Sigmoid colon (tissue), 7 donors: ENCODE data around the gene C12orf60. TPM values are rescaled to one million over a fixed set of nuclear protein-coding genes. Genes with fewer than 3 reads are reported as not detected.

Source experiments
- DNase-seq: peaks from one replicate; pipeline ENCODE4 v3.0.0-alpha.2; 2019
- H3K27ac ChIP-seq, 4 donors: fragments of 200-600 bp; sonication (generic); one replicate each; pipeline ENCODE4 v1.5.1; 2016 to 2019; ENCODE audit warnings: mild to moderate bottlenecking in 1 of 4
- H3K27me3 ChIP-seq, 3 donors: fragments of 200-600 bp; sonication (generic); one replicate each; pipeline ENCODE4 v1.5.1; 2019; ENCODE audit warnings: mild to moderate bottlenecking in 1 of 3
- H3K36me3 ChIP-seq, 4 donors: fragments of 200-600 bp; sonication (generic); one replicate each; pipeline ENCODE4 v1.5.1; 2016 to 2019
- H3K4me1 ChIP-seq, 4 donors: fragments of 200-600 bp; sonication (generic); one replicate each; pipeline ENCODE4 v1.5.1; 2017 to 2019
- H3K4me3 ChIP-seq, 4 donors: fragments of 200-600 bp; sonication (generic); one replicate each; pipeline ENCODE4 v1.5.1; 2017 to 2019; ENCODE audit warnings: mild to moderate bottlenecking in 2 of 4, moderate library complexity in 1 of 4
- H3K9me3 ChIP-seq, 4 donors: fragments of 200-600 bp in 3 of 4; sonication (generic) in 3 of 4; one replicate each; pipeline versions ENCODE4 v1.5.1 to v1.6.1; 2013 to 2019
- CTCF ChIP-seq, 4 experiments: fragments of 450-650 bp in 3 of 4; fragments of 200-600 bp in 1 of 4; IDR thresholded peaks; one replicate each; pipeline ENCODE4 v1.5.1; 2016 to 2019; ENCODE audit warnings: antibody characterized with exemption in 4 of 4, mild to moderate bottlenecking in 3 of 4, moderate library complexity in 2 of 4
- EP300 ChIP-seq, 4 donors: sonication (generic); formaldehyde crosslinking; IDR thresholded peaks; one replicate each; pipeline ENCODE4 v1.6.1; 2017; ENCODE audit warnings: antibody characterized with exemption in 4 of 4
- POLR2A ChIP-seq, 2 donors: fragments of 450-650 bp; IDR thresholded peaks; one replicate each; pipeline ENCODE4 v1.6.1; 2016; ENCODE audit warnings: antibody characterized with exemption in 2 of 2, mild to moderate bottlenecking in 2 of 2, moderate library complexity in 2 of 2
- POLR2AphosphoS5 ChIP-seq, 4 donors: sonication (generic); formaldehyde crosslinking; IDR thresholded peaks; one replicate each; pipeline ENCODE4 v1.6.1; 2017; ENCODE audit warnings: antibody characterized with exemption in 4 of 4
- WGBS, 2 donors: extraction: QIAGEN DNeasy Blood & Tissue Kit; methylation state at CpG; one replicate each; pipeline ENCODE4 v1.1.7; 2013; 5-methylcytosine and 5-hydroxymethylcytosine counted together
- intact Hi-C: fragments of 100-400 bp; cut with DNase I; formaldehyde crosslinking; loops from one replicate; pipeline ENCODE4 v1.15.1; 2023
- polyA plus RNA-seq, 3 donors: library from polyadenylated mRNA; stranded (reverse); fragments of 200-250 nt; gene quantifications; one replicate each; pipeline ENCODE4 v1.2.3, GENCODE V29; 2013
- total RNA-seq, 4 donors: library from RNA; depleted of rRNA; stranded (reverse); fragments of >200 nt; gene quantifications; one replicate each; pipeline ENCODE4 v1.1.0, GENCODE V29; 2016
- donor health status: healthy with polysubstance abuse.
- donor health status: Bipolar disorder and iron deficiency.
- donor health status: healthy.

Gene C12orf60
- total and polyA plus RNA-seq, 7 donors = 0.60 to 2.0 (median 0.90) TPM; not detected in 1

GRCh38 chr12:14777271-14777670, 26.2 kb upstream of the C12orf60 start:
- intact Hi-C loops = loop anchor here (10.0 kb wide), 2 partner anchors 522 to 1838 kb away; no protein-coding TSS in a partner anchor
- Histone ChIP-seq H3K4me3 (no peak overlapping the region), H3K27me3 (no peaks in the 10 kb centered on the region)

GRCh38 chr12:14779834-14780233, 23.6 kb upstream of the C12orf60 start:
- WGBS, 2 donors = 93 to 96% methylated on average over 2 of the region's 2 CpGs
- Histone ChIP-seq H3K27ac (no peak overlapping the region), H3K4me1 (peaks cover 0 to 15% (median 6%) of the 10 kb centered on the region in 4 donors), H3K4me3 (no peak overlapping the region), H3K9me3 (no peaks in the 10 kb centered on the region), H3K36me3 (peaks cover 0 to under 1% (median 0%) of the 10 kb centered on the region in 4 donors), H3K27me3 (no peaks in the 10 kb centered on the region)
- DNase-seq = no peak
- intact Hi-C loops = loop anchor here (10.0 kb wide), 2 partner anchors 525 to 1835 kb away; no protein-coding TSS in a partner anchor
- no peak for TF ChIP-seq EP300 (IDR thresholded peaks at IDR 0.05)
- TF ChIP-seq CTCF (IDR thresholded peaks at IDR 0.05) = no peak
- TF ChIP-seq POLR2AphosphoS5 (IDR thresholded peaks at IDR 0.05) = no peak
- no peak for TF ChIP-seq POLR2A (IDR thresholded peaks at IDR 0.05)

More at GRCh38 chr12:14777271-14777670, 26.2 kb upstream of the C12orf60 start:
- no peak for DNase-seq
- Histone ChIP-seq H3K9me3 (no peaks in the 10 kb centered on the region), H3K4me1 (peaks cover 0 to 17% (median 10%) of the 10 kb centered on the region in 4 donors), H3K27ac (no peak overlapping the region), H3K36me3 (no peaks in the 10 kb centered on the region)
- TF ChIP-seq EP300 (IDR thresholded peaks at IDR 0.05) (no peak), POLR2AphosphoS5 (IDR thresholded peaks at IDR 0.05) (no peak), POLR2A (IDR thresholded peaks at IDR 0.05) (no peak), CTCF (IDR thresholded peaks at IDR 0.05) (no peak)
- 17 to 67% methylated on average over 3 of the region's 3 CpGs for WGBS, 2 donors

- TF ChIP-seq POLR2A (IDR thresholded peaks at IDR 0.05) = no peak
- TF ChIP-seq EP300 (IDR thresholded peaks at IDR 0.05) = no peak
- TF ChIP-seq CTCF (IDR thresholded peaks at IDR 0.05) = no peak
- TF ChIP-seq POLR2AphosphoS5 (IDR thresholded peaks at IDR 0.05) = no peak
- Histone ChIP-seq H3K27me3 (no peaks in the 10 kb centered on the region), H3K9me3 (no peaks in the 10 kb centered on the region), H3K36me3 (peaks cover 0 to 9% (median 1%) of the 10 kb centered on the region in 4 donors), H3K4me1 (peaks cover 0 to 9% (median 3%) of the 10 kb centered on the region in 4 donors), H3K4me3 (no peak overlapping the region), H3K27ac (no peak overlapping the region)
- WGBS, 2 donors = 90 to 93% methylated on average over 3 of the region's 3 CpGs
- intact Hi-C loops = no loop called here
- no peak for DNase-seq
Measured at GRCh38 chr12:14780859-14781258, 22.6 kb upstream of the C12orf60 start.

GRCh38 chr12:14781563-14781962, 21.9 kb upstream of the C12orf60 start:
- peaks cover 0 to 16% (median 3%) of the 10 kb centered on the region in 4 donors for H3K36me3 ChIP-seq
- H3K27ac ChIP-seq = no peak overlapping the region
- intact Hi-C loops = no loop called here
- H3K9me3 ChIP-seq = no peaks in the 10 kb centered on the region
- no peak for DNase-seq
- H3K4me3 ChIP-seq = no peak overlapping the region
- 27 to 77% methylated on average over 2 of the region's 2 CpGs for WGBS, 2 donors
- peaks cover 0 to 5% (median 0%) of the 10 kb centered on the region in 4 donors for H3K4me1 ChIP-seq
- no peaks in the 10 kb centered on the region for H3K27me3 ChIP-seq
- no peak for TF ChIP-seq POLR2A (IDR thresholded peaks at IDR 0.05)

- no peak for TF ChIP-seq POLR2A (IDR thresholded peaks at IDR 0.05)
- no peak for TF ChIP-seq POLR2AphosphoS5 (IDR thresholded peaks at IDR 0.05)
- TF ChIP-seq EP300 (IDR thresholded peaks at IDR 0.05) = no peak
- TF ChIP-seq CTCF (IDR thresholded peaks at IDR 0.05) = no peak
- no peaks in the 10 kb centered on the region for H3K9me3 ChIP-seq
- intact Hi-C loops = no loop called here
- no peak overlapping the region for H3K27ac ChIP-seq
- H3K27me3 ChIP-seq = no peaks in the 10 kb centered on the region
- H3K4me1 ChIP-seq = no peaks in the 10 kb centered on the region
- peaks cover 2 to 28% (median 14%) of the 10 kb centered on the region in 4 donors for H3K36me3 ChIP-seq
- H3K4me3 ChIP-seq = no peak overlapping the region
- DNase-seq = no peak
Measured at GRCh38 chr12:14782756-14783155, 20.7 kb upstream of the C12orf60 start.
